Right lobe of liver (tissue), 6 donors: Measurements from ENCODE around the gene OSBPL10. TPM values are rescaled to one million over a fixed set of nuclear protein-coding genes. Genes with fewer than 3 reads are reported as not detected.

Experiments
- ATAC-seq, 4 donors: fragments of 200-7000 bp; cut with Tn5 transposase; one replicate each; pipeline ENCODE4 v1.9.1; 2020; ENCODE audit warnings: mild to moderate bottlenecking in 4 of 4, moderate library complexity in 4 of 4
- DNase-seq, 3 donors: peaks; one replicate each; pipeline ENCODE4 v3.0.0-alpha.2; 2020
- H3K27ac ChIP-seq, 3 donors: fragments of 200-600 bp; one replicate each; pipeline ENCODE4 v1.8.0; 2022
- H3K27me3 ChIP-seq, 2 donors: fragments of 200-600 bp; one replicate each; pipeline ENCODE4 v1.8.0; 2022
- H3K36me3 ChIP-seq, 4 donors: fragments of 200-600 bp; sonication (generic) in 1 of 4; one replicate each; pipeline versions ENCODE4 v1.5.1 to v1.8.0; 2017 to 2022; ENCODE audit warnings: control low read depth in 1 of 4
- H3K4me1 ChIP-seq, 4 donors: fragments of 200-600 bp; sonication (generic) in 1 of 4; one replicate each; pipeline versions ENCODE4 v1.5.1 to v1.8.0; 2017 to 2022; ENCODE audit warnings: control low read depth in 1 of 4
- H3K4me3 ChIP-seq, 3 donors: fragments of 200-600 bp; one replicate each; pipeline ENCODE4 v1.8.0; 2022
- H3K9me3 ChIP-seq, 4 donors: fragments of 200-600 bp; sonication (generic) in 1 of 4; one replicate each; pipeline versions ENCODE4 v1.5.1 to v1.8.0; 2017 to 2022; ENCODE audit warnings: control low read depth in 1 of 4
- CTCF ChIP-seq, 4 donors: fragments of 200-600 bp in 3 of 4; fragments of 450-650 bp in 1 of 4; IDR thresholded peaks; one replicate each; pipeline versions ENCODE4 v1.5.1 to v1.8.0; 2016 to 2022; ENCODE audit warnings: antibody characterized with exemption in 4 of 4, mild to moderate bottlenecking in 2 of 4
- POLR2A ChIP-seq: fragments of 450-650 bp; IDR thresholded peaks from one replicate; pipeline ENCODE4 v1.6.1; 2017; ENCODE audit warnings: antibody characterized with exemption, mild to moderate bottlenecking
- WGBS: methylation state at CpG from one replicate; pipeline ENCODE4 v1.1.6; 2018; ENCODE audit warnings: low coverage, low lambda C conversion rate; ENCODE audit not compliant: insufficient coverage; ENCODE audit errors: missing lambda C conversion rate; 5-methylcytosine and 5-hydroxymethylcytosine counted together
- intact Hi-C, 2 donors: fragments of 100-400 bp; cut with DNase I; formaldehyde crosslinking; loops; one replicate each; pipeline versions ENCODE4 v1.11.2 to v1.14.1; 2022
- total RNA-seq, 6 experiments: library from RNA; depleted of rRNA in 2 of 6; stranded (reverse); fragments of >200 nt in 2 of 6; fragmentation: NEBNext Ultra II Directional in 3 of 6; extraction: Animal tissue kit (Norgen Biotek cat#: 25700) in 3 of 6; gene quantifications; one replicate each; pipeline versions ENCODE4 v1.1.0 to v1.2.4, GENCODE V29; 2016 to 2023
- donor health status: DM: no; HTN: yes; CAD: no.
- donor health status: DM: no; HTN: no; CAD: no.
- donor health status: DM: no; HTN: no; CAD: no.
- donor health status: DM: no; HTN: yes; CAD: no.
- donor health status: DM: no; HTN: yes; CAD: no.

OSBPL10 gene
- total RNA-seq, 6 experiments from 2014 or later = 2.2 to 13.0 (median 3.7) TPM

DNA sequence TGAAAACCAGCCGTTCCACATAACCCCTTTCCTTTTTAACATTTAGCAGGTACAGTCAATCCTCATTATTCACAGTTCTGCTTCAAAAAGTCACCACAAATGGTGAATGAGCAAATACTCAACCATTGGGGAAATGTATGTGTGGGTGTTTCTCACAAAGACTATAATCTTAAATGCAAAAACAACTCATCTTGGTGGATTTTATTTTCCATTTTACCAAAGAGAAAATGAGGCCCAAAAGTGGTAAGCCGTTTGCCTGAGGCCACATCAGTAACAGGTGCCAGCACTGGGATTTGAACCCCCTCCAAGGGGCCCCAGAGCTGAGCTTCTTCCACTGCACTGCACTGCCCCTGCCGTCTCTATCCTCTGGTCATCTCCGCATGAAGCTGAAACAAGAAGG is 208.8 kb downstream of the OSBPL10 start:
- ATAC-seq = no peak

DNA sequence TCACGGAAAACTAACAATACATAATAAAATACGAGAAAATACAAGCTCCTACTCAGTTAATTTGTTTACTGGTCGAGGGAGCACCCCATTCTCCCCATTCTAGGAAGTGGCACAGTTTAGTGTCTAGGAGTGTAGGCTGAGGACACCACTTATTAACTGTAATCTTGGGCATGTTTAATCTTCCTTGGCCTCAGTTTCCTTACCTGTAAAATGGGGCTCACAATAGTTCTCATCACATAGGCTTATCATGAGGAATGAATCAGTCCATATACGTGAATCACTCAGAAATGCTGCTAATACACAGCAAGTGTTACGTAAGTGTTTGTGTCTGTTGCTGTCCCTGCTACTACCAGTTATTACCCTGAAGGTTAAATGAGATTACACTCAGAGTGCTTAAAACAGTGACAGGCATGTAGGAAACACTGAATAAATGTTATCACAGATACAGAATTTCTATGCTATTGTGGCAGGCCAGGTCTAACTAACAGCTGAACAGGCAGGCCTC is 210.2 kb downstream of the OSBPL10 start:
- H3K27ac ChIP-seq = no peak overlapping the region
- H3K4me3 ChIP-seq = no peak overlapping the region
- WGBS = 82% methylated on average over 4 of the region's 5 CpGs
- DNase-seq (no peak), ATAC-seq (no peak)
- no peaks in the 10 kb centered on the region for H3K36me3 ChIP-seq
- no peak for TF ChIP-seq POLR2A
- TF ChIP-seq CTCF (IDR thresholded peaks at IDR 0.05) = no peak
- H3K27me3 ChIP-seq = no peaks in the 10 kb centered on the region
- no peaks in the 10 kb centered on the region for H3K9me3 ChIP-seq
- H3K4me1 ChIP-seq = no peaks in the 10 kb centered on the region
- intact Hi-C loops = no loop called here

More for the DNA sequence above, 208.8 kb downstream of the OSBPL10 start:
- Histone ChIP-seq H3K9me3 (no peaks in the 10 kb centered on the region), H3K27me3 (no peaks in the 10 kb centered on the region), H3K4me1 (no peaks in the 10 kb centered on the region), H3K36me3 (no peaks in the 10 kb centered on the region), H3K27ac (no peak overlapping the region), H3K4me3 (no peak overlapping the region)
- no peak for DNase-seq
- TF ChIP-seq POLR2A (no peak), CTCF (IDR thresholded peaks at IDR 0.05) (no peak)
- 71% methylated on average over 4 of the region's 4 CpGs for WGBS
- intact Hi-C loops = no loop called here

- no peaks in the 10 kb centered on the region for H3K36me3 ChIP-seq
- intact Hi-C loops = no loop called here
- H3K4me1 ChIP-seq = no peaks in the 10 kb centered on the region
- ATAC-seq = peak; percentile 78 to 82 (median 81)
- no peak overlapping the region for H3K27ac ChIP-seq
- 33% methylated on average over 6 of the region's 6 CpGs for WGBS
- peak in 2 of 3 donors; percentile 29 to 57 for DNase-seq
- H3K27me3 ChIP-seq = no peaks in the 10 kb centered on the region
- TF ChIP-seq CTCF (IDR thresholded peaks at IDR 0.05) = peak; percentile 66 to 71 (median 66)
- no peak for TF ChIP-seq POLR2A
- no peak overlapping the region for H3K4me3 ChIP-seq
- no peaks in the 10 kb centered on the region for H3K9me3 ChIP-seq
Measured at GRCh38 chr3:31768479-31769125, 212.5 kb downstream of the OSBPL10 start.

DNA sequence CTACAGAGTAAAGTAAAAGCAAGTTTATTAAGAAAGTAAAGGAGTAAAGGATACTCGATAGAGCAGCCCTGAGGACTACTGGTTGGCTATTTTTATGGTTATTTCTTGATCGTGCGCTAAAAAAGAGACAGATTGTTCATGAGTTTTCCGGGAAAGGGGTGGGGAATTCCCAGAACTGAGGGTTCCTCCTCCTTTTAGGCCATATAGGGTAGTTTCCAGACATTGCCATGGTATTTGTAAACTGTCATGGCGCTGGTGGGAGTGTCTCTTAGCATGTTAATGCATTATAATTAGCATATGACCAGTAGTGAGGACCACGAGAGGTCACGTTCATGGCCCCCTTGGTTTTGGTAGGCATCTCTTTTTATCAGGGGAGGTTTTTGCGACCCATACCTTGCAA is 213.1 kb downstream of the OSBPL10 start:
- intact Hi-C loops = no loop called here
- Histone ChIP-seq H3K4me3 (no peak overlapping the region), H3K4me1 (no peaks in the 10 kb centered on the region), H3K27me3 (no peaks in the 10 kb centered on the region), H3K9me3 (no peaks in the 10 kb centered on the region), H3K36me3 (no peaks in the 10 kb centered on the region), H3K27ac (no peak overlapping the region)
- TF ChIP-seq POLR2A = no peak
- TF ChIP-seq CTCF (IDR thresholded peaks at IDR 0.05) = no peak
- DNase-seq (no peak), ATAC-seq (no peak)
- WGBS = 80% methylated on average over 7 of the region's 8 CpGs
